Measurements from ENCODE around the gene HTR3B.
"Not testable (repeated sequence)": the region's sequence is repeated elsewhere in the genome, so short reads cannot be mapped to it uniquely, and the experiment has no call there.

The HTR3B gene

GRCh38 chr11:113932788-113933187 lies 28.2 kb downstream of the HTR3B start:
- H3K36me3 ChIP-seq (ENCODE audit: control insufficient read depth, insufficient read depth, low read length) = no peaks in the 10 kb centered on the region

GRCh38 chr11:113934193-113934592 lies 29.6 kb downstream of the HTR3B start:
- not testable (repeated sequence) for H3K9ac ChIP-seq (ENCODE audit: low read length); H3K27me3 ChIP-seq (ENCODE audit: control insufficient read depth, insufficient read depth, low read length); H3K36me3 ChIP-seq (ENCODE audit: control insufficient read depth, insufficient read depth, low read length); H3K4me3 ChIP-seq (ENCODE audit: low read length); H3K27ac ChIP-seq (ENCODE audit: low read depth, low read length); H3K4me1 ChIP-seq (ENCODE audit: control insufficient read depth, insufficient read depth, low read length)

More at GRCh38 chr11:113932788-113933187, 28.2 kb downstream of the HTR3B start:
- H3K27me3 ChIP-seq (ENCODE audit: control insufficient read depth, insufficient read depth, low read length) = no peaks in the 10 kb centered on the region
- no peak overlapping the region for H3K27ac ChIP-seq (ENCODE audit: low read depth, low read length)
- no peaks in the 10 kb centered on the region for H3K4me1 ChIP-seq (ENCODE audit: control insufficient read depth, insufficient read depth, low read length)
- no peak overlapping the region for H3K4me3 ChIP-seq (ENCODE audit: low read length)
- no peak overlapping the region for H3K9ac ChIP-seq (ENCODE audit: low read length)

GRCh38 chr11:113934761-113935160 lies 30.2 kb downstream of the HTR3B start:
- Histone ChIP-seq H3K9ac (ENCODE audit: low read length) (no peak overlapping the region), H3K4me3 (ENCODE audit: low read length) (no peak overlapping the region)

GRCh38 chr11:113935858-113936257 lies 31.3 kb downstream of the HTR3B start:
- Histone ChIP-seq H3K27me3 (ENCODE audit: control insufficient read depth, insufficient read depth, low read length) (no peaks in the 10 kb centered on the region), H3K36me3 (ENCODE audit: control insufficient read depth, insufficient read depth, low read length) (no peaks in the 10 kb centered on the region), H3K27ac (ENCODE audit: low read depth, low read length) (no peak overlapping the region), H3K4me3 (ENCODE audit: low read length) (no peak overlapping the region), H3K4me1 (ENCODE audit: control insufficient read depth, insufficient read depth, low read length) (no peaks in the 10 kb centered on the region), H3K9ac (ENCODE audit: low read length) (no peak overlapping the region)

More at GRCh38 chr11:113934761-113935160, 30.2 kb downstream of the HTR3B start:
- H3K27me3 ChIP-seq (ENCODE audit: control insufficient read depth, insufficient read depth, low read length) = no peaks in the 10 kb centered on the region
- no peak overlapping the region for H3K27ac ChIP-seq (ENCODE audit: low read depth, low read length)
- no peaks in the 10 kb centered on the region for H3K36me3 ChIP-seq (ENCODE audit: control insufficient read depth, insufficient read depth, low read length)
- H3K4me1 ChIP-seq (ENCODE audit: control insufficient read depth, insufficient read depth, low read length) = no peaks in the 10 kb centered on the region

GRCh38 chr11:113937918-113938317 lies 33.3 kb downstream of the HTR3B start:
- H3K9ac ChIP-seq (ENCODE audit: low read length) = no peak overlapping the region
- no peaks in the 10 kb centered on the region for H3K27me3 ChIP-seq (ENCODE audit: control insufficient read depth, insufficient read depth, low read length)
- H3K36me3 ChIP-seq (ENCODE audit: control insufficient read depth, insufficient read depth, low read length) = no peaks in the 10 kb centered on the region
- H3K4me1 ChIP-seq (ENCODE audit: control insufficient read depth, insufficient read depth, low read length) = no peaks in the 10 kb centered on the region
- H3K4me3 ChIP-seq (ENCODE audit: low read length) = no peak overlapping the region
- no peak overlapping the region for H3K27ac ChIP-seq (ENCODE audit: low read depth, low read length)

- Histone ChIP-seq H3K4me3 (ENCODE audit: low read length) (no peak overlapping the region), H3K4me1 (ENCODE audit: control insufficient read depth, insufficient read depth, low read length) (no peaks in the 10 kb centered on the region), H3K9ac (ENCODE audit: low read length) (no peak overlapping the region), H3K36me3 (ENCODE audit: control insufficient read depth, insufficient read depth, low read length) (no peaks in the 10 kb centered on the region), H3K27ac (ENCODE audit: low read depth, low read length) (no peak overlapping the region), H3K27me3 (ENCODE audit: control insufficient read depth, insufficient read depth, low read length) (no peaks in the 10 kb centered on the region)
Observed at GRCh38 chr11:113942256-113942655, 37.7 kb downstream of the HTR3B start.

GRCh38 chr11:113946162-113946561 lies 41.6 kb downstream of the HTR3B start:
- not testable (repeated sequence) for H3K4me3 ChIP-seq (ENCODE audit: low read length); H3K27ac ChIP-seq (ENCODE audit: low read depth, low read length); H3K9ac ChIP-seq (ENCODE audit: low read length); H3K27me3 ChIP-seq (ENCODE audit: control insufficient read depth, insufficient read depth, low read length); H3K36me3 ChIP-seq (ENCODE audit: control insufficient read depth, insufficient read depth, low read length); H3K4me1 ChIP-seq (ENCODE audit: control insufficient read depth, insufficient read depth, low read length)

- H3K4me1 ChIP-seq (ENCODE audit: control insufficient read depth, insufficient read depth, low read length) = no peaks in the 10 kb centered on the region
- H3K4me3 ChIP-seq (ENCODE audit: low read length) = no peak overlapping the region
- no peak overlapping the region for H3K27ac ChIP-seq (ENCODE audit: low read depth, low read length)
- H3K36me3 ChIP-seq (ENCODE audit: control insufficient read depth, insufficient read depth, low read length) = no peaks in the 10 kb centered on the region
- no peaks in the 10 kb centered on the region for H3K27me3 ChIP-seq (ENCODE audit: control insufficient read depth, insufficient read depth, low read length)
- no peak overlapping the region for H3K9ac ChIP-seq (ENCODE audit: low read length)
Observed at GRCh38 chr11:113947994-113948393, 43.4 kb downstream of the HTR3B start.

GRCh38 chr11:113949891-113950290 lies 45.3 kb downstream of the HTR3B start:
- Histone ChIP-seq H3K4me1 (ENCODE audit: control insufficient read depth, insufficient read depth, low read length) (no peaks in the 10 kb centered on the region), H3K27ac (ENCODE audit: low read depth, low read length) (no peak overlapping the region), H3K4me3 (ENCODE audit: low read length) (no peak overlapping the region), H3K9ac (ENCODE audit: low read length) (no peak overlapping the region), H3K36me3 (ENCODE audit: control insufficient read depth, insufficient read depth, low read length) (no peaks in the 10 kb centered on the region), H3K27me3 (ENCODE audit: control insufficient read depth, insufficient read depth, low read length) (no peaks in the 10 kb centered on the region)

- no peaks in the 10 kb centered on the region for H3K4me1 ChIP-seq (ENCODE audit: control insufficient read depth, insufficient read depth, low read length)
- H3K9ac ChIP-seq (ENCODE audit: low read length) = no peak overlapping the region
- no peak overlapping the region for H3K27ac ChIP-seq (ENCODE audit: low read depth, low read length)
- no peaks in the 10 kb centered on the region for H3K27me3 ChIP-seq (ENCODE audit: control insufficient read depth, insufficient read depth, low read length)
- H3K4me3 ChIP-seq (ENCODE audit: low read length) = no peak overlapping the region
- H3K36me3 ChIP-seq (ENCODE audit: control insufficient read depth, insufficient read depth, low read length) = no peaks in the 10 kb centered on the region
Observed at GRCh38 chr11:113951537-113951936, 46.9 kb downstream of the HTR3B start.

GRCh38 chr11:113952070-113952469 lies 47.5 kb downstream of the HTR3B start:
- no peak overlapping the region for H3K27ac ChIP-seq (ENCODE audit: low read depth, low read length)
- no peaks in the 10 kb centered on the region for H3K36me3 ChIP-seq (ENCODE audit: control insufficient read depth, insufficient read depth, low read length)
- H3K4me3 ChIP-seq (ENCODE audit: low read length) = no peak overlapping the region
- H3K4me1 ChIP-seq (ENCODE audit: control insufficient read depth, insufficient read depth, low read length) = no peaks in the 10 kb centered on the region
- H3K9ac ChIP-seq (ENCODE audit: low read length) = no peak overlapping the region
- no peaks in the 10 kb centered on the region for H3K27me3 ChIP-seq (ENCODE audit: control insufficient read depth, insufficient read depth, low read length)

- Histone ChIP-seq H3K4me3 (ENCODE audit: low read length) (no peak overlapping the region), H3K27ac (ENCODE audit: low read depth, low read length) (no peak overlapping the region)
Observed at GRCh38 chr11:113952588-113952987, 48.0 kb downstream of the HTR3B start.

GRCh38 chr11:113954235-113954634 lies 49.6 kb downstream of the HTR3B start:
- Histone ChIP-seq H3K27me3 (ENCODE audit: control insufficient read depth, insufficient read depth, low read length) (no peaks in the 10 kb centered on the region), H3K4me1 (ENCODE audit: control insufficient read depth, insufficient read depth, low read length) (no peaks in the 10 kb centered on the region), H3K36me3 (ENCODE audit: control insufficient read depth, insufficient read depth, low read length) (no peaks in the 10 kb centered on the region), H3K27ac (ENCODE audit: low read depth, low read length) (no peak overlapping the region), H3K4me3 (ENCODE audit: low read length) (no peak overlapping the region), H3K9ac (ENCODE audit: low read length) (no peak overlapping the region)

More at GRCh38 chr11:113952588-113952987, 48.0 kb downstream of the HTR3B start:
- H3K27me3 ChIP-seq (ENCODE audit: control insufficient read depth, insufficient read depth, low read length) = no peaks in the 10 kb centered on the region
- no peak overlapping the region for H3K9ac ChIP-seq (ENCODE audit: low read length)
- H3K4me1 ChIP-seq (ENCODE audit: control insufficient read depth, insufficient read depth, low read length) = no peaks in the 10 kb centered on the region
- no peaks in the 10 kb centered on the region for H3K36me3 ChIP-seq (ENCODE audit: control insufficient read depth, insufficient read depth, low read length)
